ENCODE results near the gene CST7.

The CST7 gene

GRCh38 chr20:24984961-24985640, 36.0 kb downstream of the CST7 start:
- Histone ChIP-seq H3K36me3 (ENCODE audit: control insufficient read depth, insufficient read depth, low read length) (peaks cover 11% of the 10 kb centered on the region), H3K4me3 (replicated peaks; ENCODE audit: low read depth, low read length) (no peak overlapping the region), H3K27me3 (replicated peaks; ENCODE audit: control insufficient read depth, insufficient read depth, low read length) (no peaks in the 10 kb centered on the region)
- DNase-seq (ENCODE audit: extremely low read depth, insufficient read length): no peak
- TF ChIP-seq CTCF (IDR thresholded peaks at IDR 0.05; ENCODE audit: insufficient read depth, low read length, poor library complexity, severe bottlenecking): no peak

DNA sequence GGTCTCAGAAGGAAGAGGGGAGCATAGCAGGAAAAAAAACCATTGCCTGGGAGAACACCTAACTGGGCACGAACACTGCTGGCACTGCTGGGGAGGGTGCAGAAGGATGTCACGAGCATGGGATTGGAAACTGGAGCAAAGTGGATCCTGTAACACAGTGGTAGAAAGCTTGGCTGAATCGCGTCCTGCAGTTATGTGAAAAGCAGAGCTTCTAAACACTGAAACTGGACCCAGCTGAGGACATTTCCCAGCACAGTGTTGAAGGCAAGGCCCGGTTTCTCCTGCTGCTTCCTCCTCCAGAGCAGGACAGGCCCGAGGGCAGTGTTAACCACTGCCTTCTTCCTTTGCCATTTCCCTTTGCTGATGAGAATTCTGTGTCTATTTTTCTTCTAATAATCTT, 36.7 kb downstream of the CST7 start:
- no peak for DNase-seq (ENCODE audit: extremely low read depth, insufficient read length)
- no peak for TF ChIP-seq CTCF (IDR thresholded peaks at IDR 0.05; ENCODE audit: insufficient read depth, low read length, poor library complexity, severe bottlenecking)
- H3K36me3 ChIP-seq (ENCODE audit: control insufficient read depth, insufficient read depth, low read length): peaks cover 6% of the 10 kb centered on the region
- no peak overlapping the region for H3K4me3 ChIP-seq (replicated peaks; ENCODE audit: low read depth, low read length)
- no peaks in the 10 kb centered on the region for H3K27me3 ChIP-seq (replicated peaks; ENCODE audit: control insufficient read depth, insufficient read depth, low read length)

- no peak for TF ChIP-seq CTCF (IDR thresholded peaks at IDR 0.05; ENCODE audit: insufficient read depth, low read length, poor library complexity, severe bottlenecking)
- DNase-seq (ENCODE audit: extremely low read depth, insufficient read length): no peak
- H3K36me3 ChIP-seq (ENCODE audit: control insufficient read depth, insufficient read depth, low read length): peaks cover 5% of the 10 kb centered on the region
- no peaks in the 10 kb centered on the region for H3K27me3 ChIP-seq (replicated peaks; ENCODE audit: control insufficient read depth, insufficient read depth, low read length)
- H3K4me3 ChIP-seq (replicated peaks; ENCODE audit: low read depth, low read length): no peak overlapping the region
These were observed 37.5 kb downstream of the CST7 start for GRCh38 chr20:24986436-24987015.

DNA sequence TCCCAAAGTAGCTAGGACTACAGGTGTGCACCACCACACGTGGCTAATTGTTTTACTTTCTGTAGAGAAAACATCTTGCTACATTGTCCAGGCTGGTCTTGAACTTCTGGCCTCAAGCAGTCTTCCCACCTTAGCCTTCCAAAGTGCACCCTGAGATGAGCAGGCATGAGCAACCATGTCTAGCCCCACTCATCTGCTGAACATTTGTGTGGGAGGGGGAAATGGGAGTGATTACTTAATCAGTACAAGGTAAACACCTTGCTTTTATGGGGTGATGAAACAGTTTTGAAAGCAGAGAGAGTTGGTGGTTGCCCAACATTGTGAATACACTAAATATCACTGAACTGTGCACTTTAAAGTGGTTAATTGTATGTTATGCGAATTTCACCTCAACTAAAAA, 38.2 kb downstream of the CST7 start:
- DNase-seq (ENCODE audit: extremely low read depth, insufficient read length): no peak
- no peaks in the 10 kb centered on the region for H3K27me3 ChIP-seq (replicated peaks; ENCODE audit: control insufficient read depth, insufficient read depth, low read length)
- TF ChIP-seq CTCF (IDR thresholded peaks at IDR 0.05; ENCODE audit: insufficient read depth, low read length, poor library complexity, severe bottlenecking): no peak
- no peak overlapping the region for H3K4me3 ChIP-seq (replicated peaks; ENCODE audit: low read depth, low read length)
- H3K36me3 ChIP-seq (ENCODE audit: control insufficient read depth, insufficient read depth, low read length): peaks cover 2% of the 10 kb centered on the region

GRCh38 chr20:24987873-24988835, 39.1 kb downstream of the CST7 start:
- no peak for DNase-seq (ENCODE audit: extremely low read depth, insufficient read length)
- no peak for TF ChIP-seq CTCF (IDR thresholded peaks at IDR 0.05; ENCODE audit: insufficient read depth, low read length, poor library complexity, severe bottlenecking)
- Histone ChIP-seq H3K36me3 (ENCODE audit: control insufficient read depth, insufficient read depth, low read length) (peaks cover 2% of the 10 kb centered on the region), H3K27me3 (replicated peaks; ENCODE audit: control insufficient read depth, insufficient read depth, low read length) (no peaks in the 10 kb centered on the region), H3K4me3 (replicated peaks; ENCODE audit: low read depth, low read length) (no peak overlapping the region)
